ENCODE measurements around the gene PIAS1.
"Not testable (repeated sequence)": the region's sequence is repeated elsewhere in the genome, so short reads cannot be mapped to it uniquely, and the experiment has no call there.

The PIAS1 gene

GRCh38 chr15:68183616-68184315 lies 129.7 kb downstream of the PIAS1 start:
- DNase-seq, result no peak

GRCh38 chr15:68184616-68185480 lies 130.7 kb downstream of the PIAS1 start:
- ATAC-seq, result no peak
- DNase-seq, result no peak

More at GRCh38 chr15:68183616-68184315, 129.7 kb downstream of the PIAS1 start:
- ATAC-seq, result no peak

GRCh38 chr15:68186671-68187397 lies 132.7 kb downstream of the PIAS1 start:
- no peak for ATAC-seq
- no peak for DNase-seq

GRCh38 chr15:68187559-68187958 lies 133.4 kb downstream of the PIAS1 start:
- ATAC-seq (no peak), DNase-seq (no peak)

GRCh38 chr15:68188647-68189046 lies 134.5 kb downstream of the PIAS1 start:
- ATAC-seq (no peak), DNase-seq (no peak)

- DNase-seq (no peak), ATAC-seq (no peak)
These were observed 135.9 kb downstream of the PIAS1 start for GRCh38 chr15:68190048-68190447.

GRCh38 chr15:68191555-68191954 lies 137.4 kb downstream of the PIAS1 start:
- DNase-seq (no peak), ATAC-seq (no peak)

- no peak for ATAC-seq
- DNase-seq, result no peak
These were observed 138.0 kb downstream of the PIAS1 start for GRCh38 chr15:68192117-68192516.

- ATAC-seq (no peak), DNase-seq (no peak)
These were observed 138.8 kb downstream of the PIAS1 start for GRCh38 chr15:68192804-68193486.

- DNase-seq (no peak), ATAC-seq (no peak)
These were observed 141.4 kb downstream of the PIAS1 start for GRCh38 chr15:68195336-68196112.

GRCh38 chr15:68196445-68197169 lies 142.5 kb downstream of the PIAS1 start:
- DNase-seq, result no peak
- ATAC-seq, result no peak

- no peak for DNase-seq
- ATAC-seq, result no peak
These were observed 143.0 kb downstream of the PIAS1 start for GRCh38 chr15:68197170-68197492.

GRCh38 chr15:68197661-68198437 lies 143.7 kb downstream of the PIAS1 start:
- DNase-seq (no peak), ATAC-seq (no peak)

GRCh38 chr15:68199340-68199739 lies 145.2 kb downstream of the PIAS1 start:
- ATAC-seq (no peak), DNase-seq (no peak)

GRCh38 chr15:68200016-68200861 lies 146.1 kb downstream of the PIAS1 start:
- no peak for DNase-seq
- ATAC-seq, result no peak

GRCh38 chr15:68201153-68201878 lies 147.2 kb downstream of the PIAS1 start:
- DNase-seq (no peak), ATAC-seq (no peak)

GRCh38 chr15:68201879-68202261 lies 147.8 kb downstream of the PIAS1 start:
- no peak for DNase-seq
- ATAC-seq, result no peak

GRCh38 chr15:68202994-68203393 lies 148.9 kb downstream of the PIAS1 start:
- not testable (repeated sequence) for DNase-seq, ATAC-seq
